HG03039 (cell line): ENCODE data around the gene LRP11.

Experiments
- ATAC-seq: cut with Tn5 transposase; IDR thresholded peaks from one replicate; pipeline ENCODE4 v1.9.1; 2021; ENCODE audit warnings: mild to moderate bottlenecking, moderate library complexity; ENCODE audit not compliant: unreplicated experiment

LRP11 gene

GRCh38 chr6:149806127-149806526 is 58.0 kb downstream of the LRP11 start:
- ATAC-seq, result no peak

- no peak for ATAC-seq
These were observed 80.6 kb downstream of the LRP11 start for GRCh38 chr6:149783551-149783950.

- no peak for ATAC-seq
These were observed 81.8 kb downstream of the LRP11 start for GRCh38 chr6:149782337-149782736.

GRCh38 chr6:149781715-149782114 is 82.4 kb downstream of the LRP11 start:
- ATAC-seq, result no peak

GRCh38 chr6:149779644-149779963 is 84.6 kb downstream of the LRP11 start:
- no peak for ATAC-seq

GRCh38 chr6:149777624-149778023 is 86.5 kb downstream of the LRP11 start:
- no peak for ATAC-seq

GRCh38 chr6:149771925-149772324 is 92.2 kb downstream of the LRP11 start:
- ATAC-seq, result no peak

GRCh38 chr6:149771185-149771584 is 93.0 kb downstream of the LRP11 start:
- no peak for ATAC-seq

- ATAC-seq, result no peak
These were observed 94.5 kb downstream of the LRP11 start for GRCh38 chr6:149769676-149770075.
